Central memory CD4-positive, alpha-beta T cell (primary cell): Measurements from ENCODE around the gene PSMB5.
A peak's percentile ranks its signal among the peaks of the same experiment; 100 is the strongest.

Experiments
- DNase-seq: peaks from one replicate; pipeline ENCODE4 v3.0.0; 2022
- total RNA-seq, 3 experiments: gene quantifications; one replicate each; lab custom pipeline; 2026; lab: John Stamatoyannopoulos, UW

PSMB5 gene
- total RNA-seq = 16.0 to 156 (median 29.6) reads per million in 3 experiments

DNA sequence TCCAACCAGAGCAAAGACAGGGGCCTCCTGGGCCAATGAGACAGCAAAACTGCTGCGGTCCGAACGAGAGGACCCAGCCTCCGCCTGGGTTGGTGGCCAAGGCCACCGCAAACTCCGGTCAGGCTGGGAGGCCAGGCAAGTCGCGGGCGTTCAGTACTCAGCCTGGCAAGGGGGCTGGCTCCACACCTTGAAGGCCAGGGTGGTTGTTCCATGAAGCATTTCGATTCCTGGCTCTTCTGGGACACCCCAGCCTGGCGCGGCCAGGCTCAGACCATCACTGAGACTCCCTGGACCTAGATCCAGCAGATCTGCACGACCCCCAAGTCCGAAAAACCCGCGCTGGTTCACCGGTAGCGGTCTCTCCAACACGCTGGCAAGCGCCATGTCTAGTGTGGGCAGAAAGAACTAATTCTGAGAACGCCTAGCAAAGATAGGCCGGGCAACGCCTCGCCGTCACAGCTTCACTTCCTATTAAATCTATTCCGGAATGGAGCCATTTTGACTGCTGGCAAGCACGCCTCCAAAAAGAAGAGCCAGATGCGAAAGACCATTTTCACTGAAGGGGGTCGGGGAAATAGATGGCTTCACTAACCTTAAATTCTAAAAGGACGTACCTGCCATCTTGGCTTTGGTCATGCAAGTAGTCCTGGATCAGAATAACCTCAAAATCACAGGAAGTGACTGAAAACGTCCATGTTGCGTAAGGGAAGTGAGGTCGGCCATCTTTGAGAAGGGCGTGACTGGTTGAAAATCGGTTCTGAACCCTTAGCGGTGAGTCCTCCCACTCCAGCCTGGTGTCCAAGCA lies at the start of gene PSMB5:
Gene PSMB5, minus strand, starts transcription at position 403 of the 805 bp plus-strand sequence. Its CDS starts 19 bp downstream, at position 384.
- DNase-seq = peak; percentile 92

- DNase-seq = no peak
Observed at GRCh38 chr14:23080474-23080873, 45.8 kb upstream of the PSMB5 start.

DNA sequence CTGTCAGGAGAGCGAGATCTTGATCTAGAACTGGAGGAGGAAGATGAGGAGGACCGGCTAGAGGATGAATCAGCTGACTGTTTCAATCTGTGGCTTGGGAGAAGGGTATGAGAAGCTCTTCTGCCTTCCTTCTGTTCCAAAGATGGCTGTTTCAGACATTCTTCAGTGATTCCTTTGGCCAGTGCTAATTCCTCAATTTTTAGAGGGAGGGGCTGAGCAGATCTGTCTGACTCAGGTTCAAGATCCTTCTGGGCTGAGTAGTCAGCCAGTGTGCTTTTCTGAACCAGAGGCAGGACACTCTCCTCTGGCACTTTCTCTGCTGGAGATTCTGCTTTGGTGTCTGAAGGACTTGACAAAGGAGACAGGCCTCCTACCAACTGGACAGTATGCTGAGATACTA lies 45.0 kb upstream of the PSMB5 start:
- DNase-seq = no peak

- DNase-seq = no peak
Observed at GRCh38 chr14:23078692-23079116, 44.0 kb upstream of the PSMB5 start.

DNA sequence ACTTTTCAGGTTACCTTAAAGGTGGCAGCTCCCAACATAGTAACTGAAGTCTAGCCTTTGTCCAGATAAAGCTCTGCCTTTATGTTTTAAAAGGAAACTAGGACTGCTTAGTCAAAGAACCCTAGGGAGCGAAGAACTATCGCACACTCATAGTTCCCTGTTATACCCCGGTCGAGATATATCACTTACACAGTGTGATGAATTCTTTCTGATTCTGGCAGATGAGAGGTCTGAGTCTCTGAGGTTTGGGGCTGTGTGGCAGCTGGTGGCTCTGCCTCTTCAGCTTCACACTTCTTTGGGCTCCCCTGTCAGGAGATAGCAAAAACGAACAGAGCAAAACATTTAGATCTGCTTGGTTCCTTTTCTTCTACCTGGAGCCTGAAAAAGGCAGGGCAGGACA lies 43.3 kb upstream of the PSMB5 start:
- DNase-seq = no peak

- peak; percentile 31 for DNase-seq
Observed at GRCh38 chr14:23076785-23077408, 42.2 kb upstream of the PSMB5 start.

- no peak for DNase-seq
Observed at GRCh38 chr14:23074906-23075305, 40.2 kb upstream of the PSMB5 start.

GRCh38 chr14:23071921-23072539 lies 37.3 kb upstream of the PSMB5 start:
- DNase-seq = no peak

DNA sequence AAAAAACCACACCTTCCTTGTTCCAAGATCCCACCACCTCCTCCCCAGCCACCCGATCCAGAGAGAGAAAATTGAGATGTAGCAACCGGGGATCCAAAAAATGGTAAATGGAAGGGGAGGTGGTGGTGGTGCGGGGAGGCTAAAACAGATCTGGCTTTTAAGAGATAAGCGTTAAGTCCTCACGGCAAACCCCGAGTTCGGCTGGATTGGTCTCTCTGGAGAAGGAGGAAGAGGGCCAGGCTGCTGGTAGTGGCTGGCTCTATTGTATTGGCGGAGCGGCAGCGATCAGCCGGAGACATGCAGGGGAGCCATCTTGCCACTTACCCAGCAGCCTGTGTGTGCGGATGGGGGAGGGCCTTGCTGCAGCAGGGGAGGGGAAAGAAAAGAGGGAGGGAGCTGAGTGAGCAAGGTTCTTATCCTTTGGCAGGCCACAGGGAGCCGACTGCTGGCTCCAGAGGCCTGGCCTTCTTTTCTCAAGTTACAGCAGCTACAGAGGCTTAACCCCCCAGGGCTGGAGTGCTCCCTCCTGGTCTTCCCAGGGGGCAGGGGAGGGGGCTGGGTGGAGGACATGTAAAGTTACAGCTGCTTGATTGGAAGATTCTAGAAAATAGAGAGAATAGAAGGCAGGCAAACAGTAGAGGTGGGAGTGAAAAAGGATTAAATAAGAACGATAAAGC lies 36.7 kb upstream of the PSMB5 start:
- peak; percentile 72 for DNase-seq

- no peak for DNase-seq
Observed at GRCh38 chr14:23070262-23071129, 35.8 kb upstream of the PSMB5 start.

GRCh38 chr14:23069413-23069806 lies 34.7 kb upstream of the PSMB5 start:
- no peak for DNase-seq

DNA sequence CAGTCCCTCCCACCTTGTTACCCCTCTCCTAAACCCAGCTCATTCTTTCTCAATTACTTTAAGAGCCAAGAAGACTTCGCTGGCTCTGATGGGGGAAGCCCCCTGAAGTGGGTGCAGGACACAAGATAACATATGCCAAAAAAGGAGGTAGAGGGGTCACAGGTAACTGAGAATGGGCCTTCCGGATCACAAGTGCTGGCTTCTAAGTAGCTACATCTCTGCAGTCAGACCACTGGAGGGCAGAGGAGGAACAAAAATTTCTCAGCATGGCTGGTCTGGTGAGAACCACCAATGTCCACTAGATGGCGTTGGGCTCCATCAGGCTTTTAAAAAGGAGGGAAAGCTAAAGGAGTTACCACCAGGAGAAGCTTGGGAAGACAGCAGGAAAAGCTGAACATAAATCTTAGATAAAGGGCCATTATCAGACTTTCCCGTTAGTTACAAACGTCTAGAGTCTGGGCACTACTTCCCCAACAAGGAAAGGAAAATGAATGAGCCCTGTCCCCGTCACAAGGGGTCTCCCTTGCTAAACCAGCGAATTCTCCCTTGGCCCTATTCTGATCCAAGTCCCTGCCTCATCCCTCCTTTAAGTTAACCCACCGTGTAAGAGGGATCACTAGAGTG lies 34.2 kb upstream of the PSMB5 start:
- peak; percentile 73 for DNase-seq

GRCh38 chr14:23067847-23068788 lies 33.4 kb upstream of the PSMB5 start:
- DNase-seq = no peak

DNA sequence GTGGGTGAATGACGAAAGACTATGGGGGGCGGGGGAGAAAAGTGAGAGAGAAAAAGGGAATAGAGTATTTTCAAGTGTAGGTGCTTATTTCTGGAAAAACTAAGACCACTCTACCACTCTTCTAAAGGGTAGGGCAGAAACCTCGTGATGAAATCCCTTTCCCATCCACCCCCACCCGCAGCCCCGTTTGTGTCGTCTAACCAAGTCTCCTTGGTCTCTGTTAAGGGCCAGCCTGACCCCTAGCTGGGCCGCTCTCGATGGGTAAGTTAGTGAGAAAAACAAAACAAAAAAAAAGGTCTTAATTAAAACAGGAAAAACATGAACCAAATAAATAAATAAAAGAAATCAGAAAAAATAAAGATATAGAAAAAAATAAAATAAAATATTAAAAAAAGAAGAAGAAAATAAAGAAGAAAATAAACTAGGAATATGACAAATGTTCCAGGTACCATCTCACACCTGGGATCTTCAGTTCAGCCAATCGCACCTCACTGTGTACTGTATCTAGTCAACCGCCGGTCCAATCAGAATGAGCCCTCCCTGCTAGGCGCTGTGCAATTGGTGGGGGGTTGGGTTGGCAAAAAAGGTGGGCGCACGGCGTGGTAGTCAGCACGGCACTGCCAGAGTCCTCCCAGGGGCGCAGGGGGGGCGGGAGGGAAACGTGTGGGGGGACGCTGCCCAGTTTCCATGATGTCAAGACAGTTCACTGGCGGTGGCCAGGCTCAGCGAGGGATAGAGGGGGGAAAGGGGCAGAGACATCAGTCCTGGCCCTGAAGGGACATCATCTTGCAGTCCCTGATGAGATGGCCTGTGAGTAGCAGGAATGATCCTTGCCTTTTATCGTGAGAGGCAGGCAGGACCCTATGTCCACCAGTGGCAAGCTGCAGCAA lies 32.4 kb upstream of the PSMB5 start:
- DNase-seq = no peak

DNA sequence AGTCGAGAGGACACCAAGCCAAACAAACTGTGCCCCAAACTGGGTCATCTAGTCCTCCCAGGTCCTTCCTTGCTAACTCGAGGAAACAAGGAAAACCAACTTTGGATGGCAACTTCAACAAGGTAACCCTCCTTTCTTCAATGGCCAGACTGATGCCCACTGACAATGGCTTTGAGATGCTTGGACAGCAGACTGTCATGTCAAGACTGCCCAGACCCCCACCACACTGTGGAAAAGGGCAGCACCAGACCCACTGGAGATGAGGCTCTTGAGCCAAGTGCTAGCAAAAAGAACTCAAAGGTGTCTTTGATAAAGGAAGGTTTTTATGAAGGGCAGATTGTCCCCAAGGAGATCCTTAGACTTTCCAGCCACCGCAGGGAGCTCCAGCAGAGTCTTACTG lies 31.7 kb upstream of the PSMB5 start:
- DNase-seq = no peak

DNA sequence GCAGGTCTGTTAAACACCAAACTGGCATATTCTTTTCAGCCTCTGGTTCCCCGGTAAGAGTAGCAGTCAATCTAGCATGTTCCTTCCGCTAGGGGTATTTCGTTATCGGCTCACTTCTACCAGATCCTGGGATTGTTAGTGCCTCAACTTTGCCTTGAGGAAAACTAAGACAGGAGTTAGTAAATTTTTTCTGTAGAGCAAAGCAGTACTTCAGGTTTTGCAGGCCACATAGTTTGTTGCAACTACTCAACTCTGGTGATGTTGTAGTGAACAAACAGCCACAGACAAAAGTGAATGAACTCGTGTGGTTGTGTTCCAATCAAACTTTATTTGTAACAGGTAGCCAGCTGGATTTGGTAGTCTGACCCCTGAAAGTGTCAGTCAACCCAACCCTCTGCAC lies 28.9 kb upstream of the PSMB5 start:
- no peak for DNase-seq

GRCh38 chr14:23062002-23062401 lies 27.3 kb upstream of the PSMB5 start:
- no peak for DNase-seq

- no peak for DNase-seq
Observed at GRCh38 chr14:23060536-23061260, 26.0 kb upstream of the PSMB5 start.
